Hepatocyte (in vitro differentiated cells): ENCODE data around the gene SEL1L3.

Experiments
- EZH2 ChIP-seq: fragments of 200-600 bp; sonication (generic); IDR thresholded peaks from 2 replicates; pipeline ENCODE4 v1.6.1; 2016; ENCODE audit warnings: antibody characterized with exemption, mild to moderate bottlenecking, borderline replicate concordance
- EZH2phosphoT487 ChIP-seq: fragments of 200-600 bp; sonication (generic); IDR thresholded peaks from one replicate; pipeline ENCODE4 v1.6.1; 2018; ENCODE audit warnings: antibody characterized with exemption, mild to moderate bottlenecking, low read depth, moderate library complexity; ENCODE audit not compliant: unreplicated experiment, severe bottlenecking
- TF ChIP-seq, protein P1 (sequence below): fragments of 200-600 bp; sonication (generic); IDR thresholded peaks from 2 replicates; pipeline ENCODE4 v1.5.1; 2016; ENCODE audit warnings: antibody characterized with exemption, mild to moderate bottlenecking; ENCODE audit not compliant: poor library complexity

GRCh38 chr4:25857851-25858400 lies 4.9 kb downstream of the SEL1L3 start:
- TF ChIP-seq, protein P1, sequence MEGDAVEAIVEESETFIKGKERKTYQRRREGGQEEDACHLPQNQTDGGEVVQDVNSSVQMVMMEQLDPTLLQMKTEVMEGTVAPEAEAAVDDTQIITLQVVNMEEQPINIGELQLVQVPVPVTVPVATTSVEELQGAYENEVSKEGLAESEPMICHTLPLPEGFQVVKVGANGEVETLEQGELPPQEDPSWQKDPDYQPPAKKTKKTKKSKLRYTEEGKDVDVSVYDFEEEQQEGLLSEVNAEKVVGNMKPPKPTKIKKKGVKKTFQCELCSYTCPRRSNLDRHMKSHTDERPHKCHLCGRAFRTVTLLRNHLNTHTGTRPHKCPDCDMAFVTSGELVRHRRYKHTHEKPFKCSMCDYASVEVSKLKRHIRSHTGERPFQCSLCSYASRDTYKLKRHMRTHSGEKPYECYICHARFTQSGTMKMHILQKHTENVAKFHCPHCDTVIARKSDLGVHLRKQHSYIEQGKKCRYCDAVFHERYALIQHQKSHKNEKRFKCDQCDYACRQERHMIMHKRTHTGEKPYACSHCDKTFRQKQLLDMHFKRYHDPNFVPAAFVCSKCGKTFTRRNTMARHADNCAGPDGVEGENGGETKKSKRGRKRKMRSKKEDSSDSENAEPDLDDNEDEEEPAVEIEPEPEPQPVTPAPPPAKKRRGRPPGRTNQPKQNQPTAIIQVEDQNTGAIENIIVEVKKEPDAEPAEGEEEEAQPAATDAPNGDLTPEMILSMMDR, result no peak
- TF ChIP-seq EZH2 (no peak), EZH2phosphoT487 (no peak)
